Measurements from ENCODE around the gene BRAF. TPM values are rescaled to one million over a fixed set of nuclear protein-coding genes. Genes with fewer than 3 reads are reported as not detected.
"Not testable (repeated sequence)": the region's sequence is repeated elsewhere in the genome, so short reads cannot be mapped to it uniquely, and the experiment has no call there.

BRAF gene
- total RNA-seq, 4 donors from 2014 or later, result 43.5 to 56.5 (median 49.5) TPM

DNA sequence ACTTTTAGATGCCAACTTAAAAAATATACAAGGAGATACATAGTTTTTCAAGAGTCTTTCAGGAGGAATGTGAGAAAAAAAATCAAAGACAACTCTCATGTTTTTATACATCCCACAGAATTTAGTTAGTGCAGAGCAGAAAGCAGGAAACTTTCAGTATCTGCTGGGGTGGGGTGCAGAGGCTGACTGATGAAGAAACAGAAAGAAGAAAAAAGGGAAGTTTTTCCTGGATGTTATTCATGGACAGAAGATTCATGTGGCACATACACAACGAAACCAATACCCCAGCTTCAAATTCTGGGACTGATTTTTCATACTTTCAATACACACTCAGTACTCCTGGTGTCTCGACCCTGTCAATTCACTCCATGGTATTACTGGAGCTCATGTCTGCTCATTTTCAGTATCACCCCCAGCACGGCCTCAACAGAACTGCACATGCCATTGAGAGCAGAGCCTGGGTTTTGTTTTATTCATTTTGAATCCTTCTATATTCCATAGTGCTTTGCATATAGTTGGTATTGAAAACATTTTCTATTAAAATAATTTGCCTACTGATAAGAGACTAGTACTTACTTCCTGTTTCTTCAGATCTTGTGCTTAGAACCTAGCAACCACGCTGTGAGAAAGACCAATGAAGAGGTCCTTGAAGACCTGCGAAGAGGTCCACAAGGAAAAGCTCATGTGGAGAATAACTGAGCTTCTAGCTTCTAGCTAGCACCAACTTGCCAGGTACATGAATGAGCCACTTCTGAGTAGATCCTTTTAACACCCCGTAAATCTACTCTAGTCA lies 179.3 kb downstream of the BRAF start:
- 85 to 87% methylated on average over 6 of the region's 6 CpGs for WGBS, 2 donors
- no peaks in the 10 kb centered on the region for H3K4me1 ChIP-seq
- no peaks in the 10 kb centered on the region for H3K27me3 ChIP-seq
- TF ChIP-seq, protein P1, sequence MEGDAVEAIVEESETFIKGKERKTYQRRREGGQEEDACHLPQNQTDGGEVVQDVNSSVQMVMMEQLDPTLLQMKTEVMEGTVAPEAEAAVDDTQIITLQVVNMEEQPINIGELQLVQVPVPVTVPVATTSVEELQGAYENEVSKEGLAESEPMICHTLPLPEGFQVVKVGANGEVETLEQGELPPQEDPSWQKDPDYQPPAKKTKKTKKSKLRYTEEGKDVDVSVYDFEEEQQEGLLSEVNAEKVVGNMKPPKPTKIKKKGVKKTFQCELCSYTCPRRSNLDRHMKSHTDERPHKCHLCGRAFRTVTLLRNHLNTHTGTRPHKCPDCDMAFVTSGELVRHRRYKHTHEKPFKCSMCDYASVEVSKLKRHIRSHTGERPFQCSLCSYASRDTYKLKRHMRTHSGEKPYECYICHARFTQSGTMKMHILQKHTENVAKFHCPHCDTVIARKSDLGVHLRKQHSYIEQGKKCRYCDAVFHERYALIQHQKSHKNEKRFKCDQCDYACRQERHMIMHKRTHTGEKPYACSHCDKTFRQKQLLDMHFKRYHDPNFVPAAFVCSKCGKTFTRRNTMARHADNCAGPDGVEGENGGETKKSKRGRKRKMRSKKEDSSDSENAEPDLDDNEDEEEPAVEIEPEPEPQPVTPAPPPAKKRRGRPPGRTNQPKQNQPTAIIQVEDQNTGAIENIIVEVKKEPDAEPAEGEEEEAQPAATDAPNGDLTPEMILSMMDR (IDR thresholded peaks at IDR 0.05), result no peak
- TF ChIP-seq POLR2A (IDR thresholded peaks at IDR 0.05) (no peak), EP300 (IDR thresholded peaks at IDR 0.05) (no peak)
- peaks cover 0 to 20% (median 0%) of the 10 kb centered on the region in 3 donors for H3K36me3 ChIP-seq
- no peak overlapping the region for H3K27ac ChIP-seq
- no peak for DNase-seq (ENCODE audit: low spot score in 2 of 2)
- H3K9me3 ChIP-seq, result no peaks in the 10 kb centered on the region
- H3K4me3 ChIP-seq, result no peak overlapping the region

DNA sequence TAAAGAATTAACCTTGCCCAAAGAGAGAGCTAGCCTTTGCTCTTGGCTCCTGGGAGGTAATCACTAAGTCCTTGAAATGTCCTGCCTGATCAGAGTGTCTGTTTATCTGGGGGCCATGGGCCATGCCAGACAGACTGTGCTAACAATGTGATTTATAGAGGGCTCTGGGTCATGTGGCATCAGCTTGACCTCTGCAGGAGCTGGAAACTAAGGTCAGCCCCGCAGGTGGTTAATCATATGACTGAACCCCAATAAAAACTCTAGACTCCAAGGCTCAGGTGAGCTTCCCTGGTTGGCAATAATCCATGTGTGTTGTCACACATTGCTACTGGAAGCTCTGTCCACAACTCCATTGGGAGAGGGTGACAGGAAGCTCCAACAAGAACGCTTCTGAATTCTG lies 180.7 kb downstream of the BRAF start:
- TF ChIP-seq POLR2A (IDR thresholded peaks at IDR 0.05), result no peak
- no peak for TF ChIP-seq EP300 (IDR thresholded peaks at IDR 0.05)
- TF ChIP-seq, protein P1 (IDR thresholded peaks at IDR 0.05), result no peak
- Histone ChIP-seq H3K36me3 (peaks cover 0 to 29% (median 0%) of the 10 kb centered on the region in 3 donors), H3K27ac (no peak overlapping the region), H3K27me3 (no peaks in the 10 kb centered on the region), H3K9me3 (no peaks in the 10 kb centered on the region), H3K4me1 (no peaks in the 10 kb centered on the region), H3K4me3 (no peak overlapping the region)
- no peak for DNase-seq (ENCODE audit: low spot score in 2 of 2)
- 71 to 74% methylated on average over 2 of the region's 2 CpGs for WGBS, 2 donors

GRCh38 chr7:140743255-140743654 lies 181.5 kb downstream of the BRAF start:
- 100% methylated on average over 2 of the region's 4 CpGs for WGBS, 2 donors
- H3K27ac ChIP-seq; DNase-seq (ENCODE audit: low spot score in 2 of 2); H3K4me3 ChIP-seq; H3K4me1 ChIP-seq; H3K27me3 ChIP-seq; H3K9me3 ChIP-seq: not testable (repeated sequence)
- H3K36me3 ChIP-seq, result peaks cover 0 to 31% (median 0%) of the 10 kb centered on the region in 3 donors

DNA sequence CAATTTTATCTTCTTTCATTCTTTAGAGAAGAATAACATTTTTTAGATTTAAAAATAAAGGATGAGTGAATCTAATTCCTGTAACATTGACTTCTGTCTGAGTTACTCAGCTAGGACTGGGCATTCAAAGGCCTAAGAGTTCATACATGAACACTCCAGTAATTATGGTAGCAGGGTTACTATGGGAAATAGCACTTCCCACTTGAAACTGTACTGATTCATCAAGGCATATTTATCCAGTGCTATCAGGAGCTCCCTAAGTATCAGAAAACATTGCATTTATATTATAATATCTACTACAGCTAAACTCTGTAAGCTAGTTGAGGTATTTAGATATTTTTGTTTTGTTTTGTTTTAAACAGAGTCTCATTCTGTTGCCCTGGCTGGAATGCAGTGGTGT lies 186.4 kb downstream of the BRAF start:
- no peak for DNase-seq (ENCODE audit: low spot score in 2 of 2)
- Histone ChIP-seq H3K36me3 (peaks cover 0 to 56% (median 0%) of the 10 kb centered on the region in 3 donors), H3K9me3 (no peaks in the 10 kb centered on the region), H3K4me1 (no peaks in the 10 kb centered on the region), H3K4me3 (no peak overlapping the region), H3K27me3 (no peaks in the 10 kb centered on the region), H3K27ac (no peak overlapping the region)
- no peak for TF ChIP-seq EP300 (IDR thresholded peaks at IDR 0.05)
- TF ChIP-seq POLR2A (IDR thresholded peaks at IDR 0.05), result no peak
- TF ChIP-seq, protein P1 (IDR thresholded peaks at IDR 0.05), result no peak

DNA sequence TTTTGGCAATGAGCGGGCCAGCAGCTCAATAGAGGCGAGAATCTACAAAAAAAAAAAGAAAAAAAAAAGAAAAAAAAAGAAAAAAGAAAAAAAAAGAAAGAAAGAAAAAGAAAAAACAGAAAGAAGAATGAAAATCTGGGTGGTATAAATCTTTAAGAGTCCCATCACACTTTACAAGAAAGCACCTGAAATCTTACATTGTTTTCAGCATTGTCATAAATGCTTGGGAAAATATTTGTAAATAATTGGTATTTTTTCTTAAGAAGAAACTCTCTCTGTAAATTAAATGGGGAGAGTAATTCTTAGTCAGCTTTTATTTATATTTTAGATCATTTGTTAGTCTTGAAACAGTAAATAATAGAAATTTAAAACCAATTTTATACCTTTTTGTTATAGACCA lies 190.0 kb downstream of the BRAF start:
- no peak for DNase-seq (ENCODE audit: low spot score in 2 of 2)
- Histone ChIP-seq H3K4me1 (no peaks in the 10 kb centered on the region), H3K27ac (no peak overlapping the region), H3K9me3 (no peaks in the 10 kb centered on the region), H3K4me3 (no peak overlapping the region), H3K36me3 (peaks cover 0 to 57% (median 0%) of the 10 kb centered on the region in 3 donors), H3K27me3 (no peaks in the 10 kb centered on the region)
- TF ChIP-seq EP300 (IDR thresholded peaks at IDR 0.05) (no peak), POLR2A (IDR thresholded peaks at IDR 0.05) (no peak)
- TF ChIP-seq, protein P1 (IDR thresholded peaks at IDR 0.05), result no peak
- WGBS, 2 donors, result 83 to 95% methylated on average over 2 of the region's 2 CpGs

Measured in tibial nerve (tissue), 4 donors.